ENCODE results near the gene FIGNL2.

Gene FIGNL2

GRCh38 chr12:51867371-51867770, 18.9 kb upstream of the FIGNL2 start:
- no peaks in the 10 kb centered on the region for H3K36me3 ChIP-seq (ENCODE audit: insufficient read depth, low read length)
- peaks cover 53% of the 10 kb centered on the region for H3K27me3 ChIP-seq (ENCODE audit: insufficient read depth, low read length)
- H3K27ac ChIP-seq (ENCODE audit: low read depth, low read length), result no peak overlapping the region
- H3K4me1 ChIP-seq (ENCODE audit: control insufficient read depth, insufficient read depth, low read length, unreplicated experiment), result no peaks in the 10 kb centered on the region
- no peak overlapping the region for H2AFZ ChIP-seq (ENCODE audit: low read length, unreplicated experiment)
- no peak overlapping the region for H3K4me3 ChIP-seq (ENCODE audit: low read depth, low read length)
- H3K79me2 ChIP-seq (ENCODE audit: control insufficient read depth, insufficient read depth, low read length, unreplicated experiment), result no peaks in the 10 kb centered on the region

DNA sequence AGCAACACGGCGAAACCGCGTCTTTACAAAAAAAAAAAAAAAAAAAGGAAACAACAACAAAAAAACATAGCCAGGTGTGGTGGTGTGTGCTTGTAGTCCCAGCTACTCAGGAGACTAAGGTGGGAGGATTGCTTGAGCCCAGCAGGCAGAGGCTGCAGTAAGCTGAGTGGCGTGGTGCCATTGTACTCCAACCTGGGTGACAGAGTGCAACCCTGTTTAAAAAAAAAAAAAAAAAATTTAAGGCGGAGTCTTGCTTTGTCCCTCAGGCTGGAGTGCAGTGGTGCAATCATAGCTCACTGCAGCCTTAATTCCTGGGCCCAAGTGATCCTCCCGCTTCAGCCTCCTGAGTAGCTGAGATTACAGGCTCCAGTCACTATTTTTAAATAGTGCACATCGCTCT, 18.2 kb upstream of the FIGNL2 start:
- Histone ChIP-seq H3K4me1 (ENCODE audit: control insufficient read depth, insufficient read depth, low read length, unreplicated experiment) (no peaks in the 10 kb centered on the region), H3K4me3 (ENCODE audit: low read depth, low read length) (no peak overlapping the region), H3K36me3 (ENCODE audit: insufficient read depth, low read length) (no peaks in the 10 kb centered on the region), H3K79me2 (ENCODE audit: control insufficient read depth, insufficient read depth, low read length, unreplicated experiment) (no peaks in the 10 kb centered on the region), H3K27ac (ENCODE audit: low read depth, low read length) (no peak overlapping the region), H2AFZ (ENCODE audit: low read length, unreplicated experiment) (no peak overlapping the region), H3K27me3 (ENCODE audit: insufficient read depth, low read length) (peaks cover 54% of the 10 kb centered on the region)

DNA sequence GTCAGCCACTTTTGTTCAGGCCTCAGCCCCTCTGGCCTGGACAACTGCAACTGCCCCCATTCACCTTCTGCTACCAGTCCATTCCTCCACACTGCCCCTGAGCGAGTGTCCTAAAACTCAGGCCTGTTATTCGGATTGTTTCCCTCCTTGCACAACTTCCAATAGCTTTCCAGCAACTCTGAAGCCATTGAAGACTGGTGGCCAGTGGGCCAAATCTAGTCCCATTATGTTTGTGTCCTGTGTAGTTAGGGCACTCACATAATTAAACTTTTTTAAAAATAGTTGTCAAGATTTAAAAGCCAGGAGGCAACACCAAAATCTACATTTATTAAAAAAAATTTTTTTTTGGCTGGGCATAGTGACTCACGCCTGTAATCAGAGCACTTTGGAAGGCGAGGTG, 17.8 kb upstream of the FIGNL2 start:
- no peaks in the 10 kb centered on the region for H3K4me1 ChIP-seq (ENCODE audit: control insufficient read depth, insufficient read depth, low read length, unreplicated experiment)
- H3K79me2 ChIP-seq (ENCODE audit: control insufficient read depth, insufficient read depth, low read length, unreplicated experiment), result no peaks in the 10 kb centered on the region
- H3K27me3 ChIP-seq (ENCODE audit: insufficient read depth, low read length), result peaks cover 54% of the 10 kb centered on the region
- no peak overlapping the region for H3K27ac ChIP-seq (ENCODE audit: low read depth, low read length)
- H3K36me3 ChIP-seq (ENCODE audit: insufficient read depth, low read length), result no peaks in the 10 kb centered on the region
- no peak overlapping the region for H2AFZ ChIP-seq (ENCODE audit: low read length, unreplicated experiment)
- H3K4me3 ChIP-seq (ENCODE audit: low read depth, low read length), result no peak overlapping the region

- no peaks in the 10 kb centered on the region for H3K79me2 ChIP-seq (ENCODE audit: control insufficient read depth, insufficient read depth, low read length, unreplicated experiment)
- no peak overlapping the region for H2AFZ ChIP-seq (ENCODE audit: low read length, unreplicated experiment)
- no peak overlapping the region for H3K27ac ChIP-seq (ENCODE audit: low read depth, low read length)
- H3K27me3 ChIP-seq (ENCODE audit: insufficient read depth, low read length), result peaks cover 51% of the 10 kb centered on the region
- no peak overlapping the region for H3K4me3 ChIP-seq (ENCODE audit: low read depth, low read length)
- H3K4me1 ChIP-seq (ENCODE audit: control insufficient read depth, insufficient read depth, low read length, unreplicated experiment), result no peaks in the 10 kb centered on the region
- H3K36me3 ChIP-seq (ENCODE audit: insufficient read depth, low read length), result no peaks in the 10 kb centered on the region
Measured at GRCh38 chr12:51865757-51866270, 17.3 kb upstream of the FIGNL2 start.

DNA sequence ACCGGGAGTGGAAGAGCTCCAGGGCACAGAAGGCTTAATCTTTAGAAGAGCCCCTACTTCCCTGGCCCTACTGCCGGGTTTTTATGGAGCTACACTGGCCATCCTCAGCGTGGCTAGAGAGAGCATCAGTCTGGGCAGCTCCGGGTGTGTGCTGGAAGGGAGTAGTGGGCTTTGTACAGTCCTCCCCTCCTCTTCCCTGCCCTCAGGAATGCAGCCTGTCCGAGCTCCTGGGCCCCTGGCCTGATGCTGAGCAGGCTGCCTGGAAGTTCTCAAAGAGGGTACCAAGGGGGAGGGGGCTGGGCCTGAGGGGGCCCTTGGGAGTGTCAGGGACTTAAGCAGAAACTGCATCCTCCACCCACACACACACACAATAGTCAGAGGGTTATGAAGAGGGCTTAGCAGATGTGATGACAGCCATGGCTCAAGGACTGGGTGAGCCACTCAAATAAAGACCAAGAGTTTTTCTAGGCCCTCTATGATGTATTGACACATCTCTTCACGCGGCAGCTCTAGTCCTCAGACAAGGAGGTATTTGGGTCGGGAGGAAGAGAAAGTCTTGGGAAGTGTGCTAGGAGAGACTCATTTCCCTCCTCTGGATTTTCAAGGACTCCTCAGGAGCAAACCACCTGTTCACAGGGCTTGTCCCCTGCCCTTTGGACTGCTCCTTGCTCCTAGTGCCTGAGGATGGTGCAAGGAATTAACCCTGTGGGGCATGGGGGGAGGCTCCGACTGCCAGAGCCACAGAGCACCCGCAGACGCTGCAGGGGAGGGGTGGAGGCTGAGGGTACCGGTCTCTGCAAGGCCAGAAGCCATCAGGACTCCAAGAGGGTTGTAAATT, 16.5 kb upstream of the FIGNL2 start:
- H3K36me3 ChIP-seq (ENCODE audit: insufficient read depth, low read length), result no peaks in the 10 kb centered on the region
- no peak overlapping the region for H3K4me3 ChIP-seq (ENCODE audit: low read depth, low read length)
- H3K27me3 ChIP-seq (ENCODE audit: insufficient read depth, low read length), result peaks cover 43% of the 10 kb centered on the region
- H3K79me2 ChIP-seq (ENCODE audit: control insufficient read depth, insufficient read depth, low read length, unreplicated experiment), result no peaks in the 10 kb centered on the region
- no peak overlapping the region for H2AFZ ChIP-seq (ENCODE audit: low read length, unreplicated experiment)
- no peaks in the 10 kb centered on the region for H3K4me1 ChIP-seq (ENCODE audit: control insufficient read depth, insufficient read depth, low read length, unreplicated experiment)
- H3K27ac ChIP-seq (ENCODE audit: low read depth, low read length), result no peak overlapping the region

DNA sequence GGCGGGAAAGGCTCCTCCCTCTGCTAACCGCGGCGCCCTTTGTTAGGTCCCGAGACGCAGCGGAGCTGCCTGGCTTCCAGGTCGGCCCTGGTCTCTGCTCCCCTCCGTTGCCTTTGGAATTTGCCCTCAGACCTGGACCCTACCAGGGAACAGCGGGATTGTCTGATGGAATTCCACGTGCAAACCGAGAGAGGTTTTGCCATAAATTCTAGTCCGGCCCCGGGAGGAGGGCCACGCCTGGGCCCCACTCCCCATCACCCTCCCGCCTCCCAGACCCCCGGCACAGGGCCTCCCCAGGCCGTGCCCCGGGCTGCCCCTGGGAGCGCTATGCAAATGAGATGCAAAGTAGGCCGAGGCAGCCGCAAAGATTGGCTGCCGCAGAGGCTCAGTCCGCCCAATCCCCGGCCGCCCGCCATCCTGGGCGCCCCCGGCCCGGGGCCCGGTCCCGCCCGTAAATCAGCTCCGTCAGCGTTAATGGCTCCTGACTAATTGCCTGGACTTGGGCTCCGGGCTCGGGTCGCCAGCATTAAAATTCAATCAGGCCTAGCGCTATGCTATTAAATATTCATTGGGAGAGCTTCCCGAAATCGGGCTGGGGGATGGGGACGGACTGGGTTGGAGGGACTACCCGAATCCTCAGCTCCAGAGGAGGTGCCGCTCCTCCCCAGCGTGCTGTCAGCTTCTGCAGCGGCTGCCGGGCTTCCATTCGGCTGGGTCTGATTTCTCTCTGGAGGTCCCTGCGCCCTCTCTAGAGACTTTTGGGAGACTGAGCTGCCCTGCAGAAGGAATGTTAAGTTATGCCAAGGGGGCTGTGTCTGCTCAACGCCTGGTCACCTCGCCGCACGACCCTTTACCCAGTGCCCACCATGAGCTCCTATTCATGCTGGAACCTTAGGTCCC, 15.7 kb upstream of the FIGNL2 start:
- Histone ChIP-seq H3K4me1 (ENCODE audit: control insufficient read depth, insufficient read depth, low read length, unreplicated experiment) (no peaks in the 10 kb centered on the region), H3K4me3 (ENCODE audit: low read depth, low read length) (peak overlapping the region; percentile 23; the same call in 1 of the 2 replicates), H2AFZ (ENCODE audit: low read length, unreplicated experiment) (no peak overlapping the region), H3K79me2 (ENCODE audit: control insufficient read depth, insufficient read depth, low read length, unreplicated experiment) (no peaks in the 10 kb centered on the region), H3K36me3 (ENCODE audit: insufficient read depth, low read length) (no peaks in the 10 kb centered on the region), H3K27ac (ENCODE audit: low read depth, low read length) (no peak overlapping the region), H3K27me3 (ENCODE audit: insufficient read depth, low read length) (peaks cover 35% of the 10 kb centered on the region)

GRCh38 chr12:51863363-51863932, 14.9 kb upstream of the FIGNL2 start:
- H3K27me3 ChIP-seq (ENCODE audit: insufficient read depth, low read length), result peaks cover 27% of the 10 kb centered on the region
- H3K4me1 ChIP-seq (ENCODE audit: control insufficient read depth, insufficient read depth, low read length, unreplicated experiment), result no peaks in the 10 kb centered on the region
- H2AFZ ChIP-seq (ENCODE audit: low read length, unreplicated experiment), result no peak overlapping the region
- no peaks in the 10 kb centered on the region for H3K36me3 ChIP-seq (ENCODE audit: insufficient read depth, low read length)
- H3K27ac ChIP-seq (ENCODE audit: low read depth, low read length), result no peak overlapping the region
- no peak overlapping the region for H3K4me3 ChIP-seq (ENCODE audit: low read depth, low read length)
- no peaks in the 10 kb centered on the region for H3K79me2 ChIP-seq (ENCODE audit: control insufficient read depth, insufficient read depth, low read length, unreplicated experiment)

GRCh38 chr12:51862947-51863346, 14.4 kb upstream of the FIGNL2 start:
- no peaks in the 10 kb centered on the region for H3K4me1 ChIP-seq (ENCODE audit: control insufficient read depth, insufficient read depth, low read length, unreplicated experiment)
- no peak overlapping the region for H3K4me3 ChIP-seq (ENCODE audit: low read depth, low read length)
- H3K27ac ChIP-seq (ENCODE audit: low read depth, low read length), result no peak overlapping the region
- H2AFZ ChIP-seq (ENCODE audit: low read length, unreplicated experiment), result no peak overlapping the region
- peaks cover 22% of the 10 kb centered on the region for H3K27me3 ChIP-seq (ENCODE audit: insufficient read depth, low read length)
- no peaks in the 10 kb centered on the region for H3K36me3 ChIP-seq (ENCODE audit: insufficient read depth, low read length)
- no peaks in the 10 kb centered on the region for H3K79me2 ChIP-seq (ENCODE audit: control insufficient read depth, insufficient read depth, low read length, unreplicated experiment)

DNA sequence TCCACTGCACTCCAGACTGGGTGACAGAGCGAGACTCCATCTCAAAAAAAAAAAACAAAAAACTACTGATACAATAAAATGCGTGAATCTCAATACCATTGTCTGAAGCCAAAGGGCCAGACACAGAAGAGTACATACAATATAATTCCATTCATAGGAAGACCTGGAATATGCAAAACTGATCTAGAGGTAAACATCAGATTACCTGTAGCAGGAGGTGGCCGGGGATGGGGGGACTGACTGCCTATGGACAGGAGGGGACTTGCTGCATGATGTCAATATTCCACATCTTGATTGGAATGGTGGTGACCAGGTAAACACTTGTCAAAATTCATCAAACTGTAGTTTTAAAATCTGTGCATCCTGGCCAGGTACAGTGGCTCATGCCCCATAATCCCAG, 12.5 kb upstream of the FIGNL2 start:
- H3K27me3 ChIP-seq (ENCODE audit: insufficient read depth, low read length), result peaks cover 26% of the 10 kb centered on the region

GRCh38 chr12:51855586-51856428, 7.3 kb upstream of the FIGNL2 start:
- Histone ChIP-seq H2AFZ (ENCODE audit: low read length, unreplicated experiment) (peak overlapping the region; percentile 75), H3K4me3 (ENCODE audit: low read depth, low read length) (peak overlapping the region; percentile 65), H3K27ac (ENCODE audit: low read depth, low read length) (no peak overlapping the region), H3K36me3 (ENCODE audit: insufficient read depth, low read length) (no peaks in the 10 kb centered on the region), H3K27me3 (ENCODE audit: insufficient read depth, low read length) (peaks cover 26% of the 10 kb centered on the region), H3K4me1 (ENCODE audit: control insufficient read depth, insufficient read depth, low read length, unreplicated experiment) (peaks cover 6% of the 10 kb centered on the region), H3K79me2 (ENCODE audit: control insufficient read depth, insufficient read depth, low read length, unreplicated experiment) (no peaks in the 10 kb centered on the region)

More for the DNA sequence above, 12.5 kb upstream of the FIGNL2 start:
- no peak overlapping the region for H3K4me3 ChIP-seq (ENCODE audit: low read depth, low read length)
- H3K79me2 ChIP-seq (ENCODE audit: control insufficient read depth, insufficient read depth, low read length, unreplicated experiment), result no peaks in the 10 kb centered on the region
- no peaks in the 10 kb centered on the region for H3K36me3 ChIP-seq (ENCODE audit: insufficient read depth, low read length)
- no peak overlapping the region for H2AFZ ChIP-seq (ENCODE audit: low read length, unreplicated experiment)
- H3K27ac ChIP-seq (ENCODE audit: low read depth, low read length), result no peak overlapping the region
- peaks cover 1% of the 10 kb centered on the region for H3K4me1 ChIP-seq (ENCODE audit: control insufficient read depth, insufficient read depth, low read length, unreplicated experiment)
